ENCODE measurements around the gene RHOU. TPM values are rescaled to one million over a fixed set of nuclear protein-coding genes. Genes with fewer than 3 reads are reported as not detected.

RHOU gene
- total RNA-seq, 3 donors from 2014 or later: 30.7 to 45.1 (median 39.3) TPM

DNA sequence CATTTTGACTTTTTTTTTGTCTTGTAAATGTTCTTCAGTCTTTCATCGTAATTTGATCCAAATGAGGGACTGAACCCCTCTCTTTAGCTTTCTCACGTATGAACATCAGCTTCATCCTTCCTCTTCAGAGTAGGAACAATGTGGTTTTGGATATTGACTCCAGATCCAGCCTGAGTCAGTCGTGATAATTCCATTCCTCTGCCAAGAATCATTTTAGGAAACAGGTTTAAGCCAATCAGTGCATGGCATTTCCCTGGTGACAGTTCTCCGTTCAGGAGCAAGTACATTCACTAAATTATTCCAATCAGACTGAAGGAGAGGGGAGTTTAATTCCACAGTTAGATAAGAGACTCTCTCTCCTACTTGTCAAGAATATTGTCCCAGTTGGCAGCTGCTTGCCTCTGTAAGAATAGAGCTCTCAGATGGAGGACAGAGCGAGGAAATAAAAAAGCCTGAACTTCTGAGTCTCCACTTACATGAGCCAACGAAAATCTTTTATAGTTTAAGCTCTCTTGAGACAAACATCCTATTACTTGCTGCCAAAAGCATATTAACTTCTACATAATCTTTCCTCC is 18.6 kb downstream of the RHOU start:
- DNase-seq: no peak
- no peaks in the 10 kb centered on the region for H3K36me3 ChIP-seq (ENCODE audit: low read depth)
- no peak overlapping the region for H3K4me3 ChIP-seq
- H3K9me3 ChIP-seq: no peaks in the 10 kb centered on the region
- TF ChIP-seq, protein P1, sequence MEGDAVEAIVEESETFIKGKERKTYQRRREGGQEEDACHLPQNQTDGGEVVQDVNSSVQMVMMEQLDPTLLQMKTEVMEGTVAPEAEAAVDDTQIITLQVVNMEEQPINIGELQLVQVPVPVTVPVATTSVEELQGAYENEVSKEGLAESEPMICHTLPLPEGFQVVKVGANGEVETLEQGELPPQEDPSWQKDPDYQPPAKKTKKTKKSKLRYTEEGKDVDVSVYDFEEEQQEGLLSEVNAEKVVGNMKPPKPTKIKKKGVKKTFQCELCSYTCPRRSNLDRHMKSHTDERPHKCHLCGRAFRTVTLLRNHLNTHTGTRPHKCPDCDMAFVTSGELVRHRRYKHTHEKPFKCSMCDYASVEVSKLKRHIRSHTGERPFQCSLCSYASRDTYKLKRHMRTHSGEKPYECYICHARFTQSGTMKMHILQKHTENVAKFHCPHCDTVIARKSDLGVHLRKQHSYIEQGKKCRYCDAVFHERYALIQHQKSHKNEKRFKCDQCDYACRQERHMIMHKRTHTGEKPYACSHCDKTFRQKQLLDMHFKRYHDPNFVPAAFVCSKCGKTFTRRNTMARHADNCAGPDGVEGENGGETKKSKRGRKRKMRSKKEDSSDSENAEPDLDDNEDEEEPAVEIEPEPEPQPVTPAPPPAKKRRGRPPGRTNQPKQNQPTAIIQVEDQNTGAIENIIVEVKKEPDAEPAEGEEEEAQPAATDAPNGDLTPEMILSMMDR (IDR thresholded peaks at IDR 0.05): no peak
- ATAC-seq: no peak
- H3K4me1 ChIP-seq (ENCODE audit: low read depth): no peaks in the 10 kb centered on the region
- intact Hi-C loops (cut with DNase I, micrococcal nuclease): no loop called here

DNA sequence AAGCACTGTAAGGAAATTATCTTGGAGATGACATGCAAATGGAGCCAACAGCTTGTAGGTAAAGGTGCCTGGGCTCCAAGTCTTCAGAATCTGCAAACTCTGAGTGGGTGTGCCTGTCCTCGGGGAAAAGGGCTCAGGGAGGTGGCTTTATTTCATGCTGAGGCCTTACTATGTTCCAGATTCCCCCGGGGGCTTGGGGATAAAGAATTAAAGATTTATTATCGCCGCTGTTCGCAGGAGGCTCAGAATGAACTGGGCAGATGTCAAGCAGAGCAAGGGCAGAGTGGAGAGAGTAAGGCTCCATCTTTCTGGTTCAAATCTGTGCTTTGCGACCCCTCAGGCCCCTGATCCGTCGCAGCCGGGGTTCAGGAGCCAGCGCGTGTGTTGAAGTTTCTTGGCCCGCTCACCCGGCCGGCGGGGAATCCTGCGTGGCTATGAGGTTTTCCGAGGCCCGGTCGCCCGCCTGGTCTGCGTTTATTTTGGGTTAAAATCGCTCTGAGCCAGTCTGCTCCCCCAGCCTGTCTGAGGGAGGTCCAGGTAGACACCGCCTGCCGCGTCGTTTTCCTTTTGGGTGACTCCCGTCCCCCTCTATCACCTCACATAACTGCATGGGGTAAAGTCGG is 19.5 kb downstream of the RHOU start:
- Histone ChIP-seq H3K4me1 (ENCODE audit: low read depth) (no peaks in the 10 kb centered on the region), H3K36me3 (ENCODE audit: low read depth) (no peaks in the 10 kb centered on the region), H3K9me3 (no peaks in the 10 kb centered on the region), H3K4me3 (no peak overlapping the region)
- intact Hi-C loops (cut with DNase I, micrococcal nuclease): no loop called here
- TF ChIP-seq, protein P1 (IDR thresholded peaks at IDR 0.05): no peak
- DNase-seq (no peak), ATAC-seq (no peak)

DNA sequence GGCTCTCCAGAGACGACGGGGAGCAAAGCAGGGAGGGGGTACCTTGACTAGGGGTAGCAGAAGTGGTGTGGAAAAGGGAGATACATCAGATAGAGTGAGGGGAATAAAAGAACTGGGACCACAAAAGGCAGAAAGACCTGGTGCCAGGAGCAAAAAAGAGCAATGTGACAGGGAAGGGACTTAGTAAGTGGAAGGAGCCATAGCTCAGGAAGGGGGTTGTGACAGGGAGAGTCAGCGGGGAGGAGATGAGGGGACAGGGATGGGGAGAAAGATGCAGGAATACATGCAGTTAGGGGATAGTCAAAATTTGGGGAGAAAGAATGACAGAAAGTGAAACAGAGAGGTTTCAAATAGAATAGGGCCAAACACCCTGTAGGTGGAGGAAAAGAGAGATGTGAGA is 20.5 kb downstream of the RHOU start:
- Histone ChIP-seq H3K4me3 (no peak overlapping the region), H3K4me1 (ENCODE audit: low read depth) (no peaks in the 10 kb centered on the region), H3K9me3 (no peaks in the 10 kb centered on the region), H3K36me3 (ENCODE audit: low read depth) (no peaks in the 10 kb centered on the region)
- no peak for DNase-seq
- TF ChIP-seq, protein P1 (IDR thresholded peaks at IDR 0.05): no peak
- ATAC-seq: no peak
- intact Hi-C loops (cut with DNase I, micrococcal nuclease): no loop called here

DNA sequence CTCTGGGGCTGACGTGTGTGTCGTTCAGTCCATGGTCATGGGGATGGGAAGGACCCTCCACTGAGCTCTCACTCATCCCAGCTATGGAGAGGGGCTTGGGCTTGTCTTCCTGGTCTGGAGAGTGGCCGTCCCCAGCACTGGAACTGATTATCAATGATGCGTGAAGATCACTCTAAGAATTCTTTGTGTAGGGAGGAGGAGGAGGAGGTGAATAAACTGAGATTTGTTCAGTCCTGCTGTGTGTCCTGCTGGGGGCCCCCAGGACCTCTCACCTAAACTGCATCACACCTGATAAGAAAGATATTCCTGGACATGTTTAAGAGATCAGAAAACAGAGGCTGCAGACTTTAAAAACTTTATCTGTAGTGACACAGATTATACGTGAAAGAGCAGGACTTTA is 21.2 kb downstream of the RHOU start:
- no peaks in the 10 kb centered on the region for H3K4me1 ChIP-seq (ENCODE audit: low read depth)
- no peaks in the 10 kb centered on the region for H3K36me3 ChIP-seq (ENCODE audit: low read depth)
- ATAC-seq: no peak
- no peak for DNase-seq
- no peak overlapping the region for H3K4me3 ChIP-seq
- intact Hi-C loops (cut with DNase I, micrococcal nuclease): no loop called here
- no peaks in the 10 kb centered on the region for H3K9me3 ChIP-seq
- TF ChIP-seq, protein P1 (IDR thresholded peaks at IDR 0.05): no peak

DNA sequence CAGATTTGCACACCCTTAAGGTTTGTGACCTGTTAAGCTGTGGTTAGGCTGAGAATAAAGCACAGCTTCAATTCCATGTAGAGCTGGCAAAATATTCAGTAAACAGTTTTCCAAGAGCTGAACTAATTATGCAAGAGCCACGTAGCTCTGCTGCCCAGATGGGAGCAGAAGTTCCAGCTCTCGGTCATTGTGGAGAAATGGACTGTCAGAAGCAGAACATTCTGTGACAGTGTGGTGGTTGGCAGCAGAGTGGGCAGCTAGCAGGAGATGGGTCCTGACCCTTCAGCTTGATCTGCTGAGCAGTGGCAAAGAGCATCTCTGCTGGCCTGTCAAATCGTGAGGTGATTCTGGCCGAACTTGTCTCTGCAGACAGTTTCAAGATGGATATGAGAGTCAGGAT is 23.2 kb downstream of the RHOU start:
- no peak for ATAC-seq
- intact Hi-C loops (cut with DNase I, micrococcal nuclease): no loop called here
- H3K36me3 ChIP-seq (ENCODE audit: low read depth): no peaks in the 10 kb centered on the region
- no peak overlapping the region for H3K4me3 ChIP-seq
- TF ChIP-seq, protein P1 (IDR thresholded peaks at IDR 0.05): no peak
- no peak for DNase-seq
- H3K4me1 ChIP-seq (ENCODE audit: low read depth): no peaks in the 10 kb centered on the region
- H3K9me3 ChIP-seq: no peaks in the 10 kb centered on the region
